H7 (cell line): Measurements from ENCODE around the gene CORO2B. TPM values are rescaled to one million over a fixed set of nuclear protein-coding genes. Genes with fewer than 3 reads are reported as not detected.

ENCODE experiments used
- DNase-seq: peaks from one replicate; pipeline ENCODE4 v3.0.0; 2012
- H3K27me3 ChIP-seq: 2 replicates; pipeline ENCODE4 v1.6.0; 2011; ENCODE audit warnings: mild to moderate bottlenecking, low read length; ENCODE audit not compliant: control insufficient read depth, insufficient read depth
- H3K36me3 ChIP-seq: replicated peaks from 2 replicates; pipeline ENCODE4 v1.5.1; 2011; ENCODE audit warnings: low read length; ENCODE audit not compliant: control insufficient read depth, insufficient read depth
- H3K4me3 ChIP-seq: 2 replicates; pipeline ENCODE4 v1.5.1; 2011; ENCODE audit warnings: low read depth, mild to moderate bottlenecking, control low read depth, low read length, moderate library complexity; ENCODE audit not compliant: insufficient read depth
- total RNA-seq: library from RNA; depleted of rRNA; stranded (reverse); fragments of >200 nt; shearing (Covaris generic); gene quantifications from 2 replicates; pipeline ENCODE4 v1.2.3, GENCODE V29; 2014

The CORO2B gene
- total RNA-seq, 1 experiment from 2014 or later, result 5.4 TPM

DNA sequence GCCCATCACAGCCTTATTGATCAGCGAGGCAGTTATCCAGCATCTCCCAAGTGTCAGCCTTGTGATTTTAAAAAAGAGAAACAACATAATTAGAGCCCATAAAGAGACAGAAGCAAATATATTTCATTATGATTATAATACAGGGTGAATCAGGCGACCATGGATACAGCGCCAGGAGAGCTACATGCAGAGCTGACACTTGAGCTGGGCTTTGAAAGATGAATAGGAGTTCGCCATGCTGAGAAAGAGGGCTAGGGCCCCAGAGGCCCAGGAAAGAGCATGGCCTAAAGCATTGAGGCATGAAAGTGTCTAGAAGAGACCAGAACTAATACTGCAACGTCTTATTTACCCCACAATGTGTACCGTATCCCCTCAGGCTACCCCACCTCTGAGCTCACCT lies 4.2 kb upstream of the CORO2B start:
- no peak for DNase-seq
- Histone ChIP-seq H3K4me3 (no peak overlapping the region), H3K36me3 (no peaks in the 10 kb centered on the region), H3K27me3 (peaks cover 16% of the 10 kb centered on the region)

DNA sequence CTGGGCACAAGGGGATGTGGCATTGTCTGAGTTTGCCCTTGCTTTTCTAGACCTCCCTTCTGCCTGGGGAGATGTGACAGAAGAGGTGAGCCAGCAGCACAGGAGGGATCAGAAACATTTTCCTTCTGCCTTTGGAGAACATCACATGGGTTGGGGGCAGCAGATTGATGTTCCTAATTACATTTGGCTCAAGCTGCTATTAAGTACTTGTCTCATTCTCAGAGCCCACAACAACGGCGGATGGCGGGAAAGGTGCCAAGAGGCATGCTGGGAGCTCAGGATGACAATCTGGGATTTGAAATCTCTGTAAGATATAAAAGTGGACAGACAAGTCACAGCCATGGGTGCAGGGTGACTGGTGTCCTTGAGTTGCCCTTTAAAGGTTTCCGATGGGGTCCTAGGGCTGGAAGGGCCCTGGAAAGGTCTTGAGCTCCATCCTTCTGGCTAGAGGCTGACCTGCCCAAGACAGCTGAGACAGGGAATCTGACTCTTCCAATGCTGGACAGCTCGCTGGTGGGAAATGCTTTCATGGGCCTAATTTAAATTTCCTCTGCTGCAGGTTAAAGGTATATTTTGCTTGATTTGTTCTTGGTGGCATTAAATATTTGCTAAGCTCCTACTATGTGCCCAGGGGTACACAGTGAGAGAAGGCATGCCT lies 2.4 kb upstream of the CORO2B start:
- no peak for DNase-seq
- H3K4me3 ChIP-seq, result no peak overlapping the region
- no peaks in the 10 kb centered on the region for H3K36me3 ChIP-seq
- H3K27me3 ChIP-seq, result peaks cover 26% of the 10 kb centered on the region

GRCh38 chr15:68578175-68578979 lies 416 bp upstream of the CORO2B start:
- H3K27me3 ChIP-seq, result peaks cover 26% of the 10 kb centered on the region
- no peaks in the 10 kb centered on the region for H3K36me3 ChIP-seq
- peak overlapping the region; percentile 59 for H3K4me3 ChIP-seq
- peak; percentile 90 for DNase-seq

DNA sequence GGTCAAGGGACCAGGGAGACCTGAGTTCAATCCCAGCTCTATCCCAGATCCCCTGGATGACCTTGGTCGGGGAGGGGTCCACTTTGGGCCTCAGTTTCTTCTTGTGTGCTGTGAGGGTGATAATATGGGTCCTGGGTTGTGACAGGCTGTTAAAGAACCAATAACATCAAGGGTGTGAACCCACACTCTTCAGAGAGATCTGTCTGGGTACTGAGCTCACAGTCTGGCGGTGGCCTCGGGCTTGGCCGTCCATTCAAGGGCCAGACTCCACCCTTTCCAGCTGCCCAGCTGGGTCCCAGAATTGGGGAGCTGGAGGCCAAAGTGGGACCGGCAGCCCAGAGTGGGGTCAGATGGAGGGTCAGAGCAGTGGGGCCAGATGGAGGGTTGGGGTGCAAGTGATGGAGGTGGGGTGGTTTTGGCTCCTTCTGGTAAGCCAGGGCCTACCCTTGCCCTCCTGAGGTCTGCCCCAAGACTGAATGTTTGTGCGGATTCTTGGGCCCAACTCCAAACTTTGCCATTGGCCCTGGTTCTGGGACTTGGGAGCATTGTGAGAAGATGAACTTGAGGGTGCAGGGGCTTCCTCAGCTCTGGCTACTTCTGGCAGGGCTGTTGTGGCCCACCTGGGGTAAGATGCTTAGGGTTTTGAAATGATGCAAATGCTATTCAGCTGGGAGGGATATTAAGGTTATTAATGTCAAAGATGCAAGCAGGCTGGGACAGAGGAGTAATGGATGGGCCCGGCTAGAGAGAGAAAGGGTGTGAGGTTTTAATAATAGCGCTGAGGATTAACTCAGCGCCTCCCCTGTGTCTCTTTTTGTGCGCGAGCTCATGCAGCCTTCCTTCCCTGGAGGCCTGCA lies 1.5 kb downstream of the CORO2B start:
- Histone ChIP-seq H3K27me3 (peaks cover 26% of the 10 kb centered on the region), H3K4me3 (no peak overlapping the region), H3K36me3 (no peaks in the 10 kb centered on the region)
- DNase-seq, result no peak

- no peak for DNase-seq
- no peak overlapping the region for H3K4me3 ChIP-seq
Observed at GRCh38 chr15:68580883-68581155, 2.0 kb downstream of the CORO2B start.

GRCh38 chr15:68581725-68582124 lies 2.9 kb downstream of the CORO2B start:
- Histone ChIP-seq H3K36me3 (no peaks in the 10 kb centered on the region), H3K27me3 (peaks cover 25% of the 10 kb centered on the region), H3K4me3 (no peak overlapping the region)
- no peak for DNase-seq

More at GRCh38 chr15:68580883-68581155, 2.0 kb downstream of the CORO2B start:
- H3K36me3 ChIP-seq, result no peaks in the 10 kb centered on the region
- peaks cover 26% of the 10 kb centered on the region for H3K27me3 ChIP-seq

- no peaks in the 10 kb centered on the region for H3K36me3 ChIP-seq
- no peak for DNase-seq
- H3K27me3 ChIP-seq, result peaks cover 20% of the 10 kb centered on the region
- no peak overlapping the region for H3K4me3 ChIP-seq
Observed at GRCh38 chr15:68582236-68582635, 3.4 kb downstream of the CORO2B start.

- Histone ChIP-seq H3K27me3 (peaks cover 17% of the 10 kb centered on the region), H3K36me3 (no peaks in the 10 kb centered on the region), H3K4me3 (no peak overlapping the region)
- DNase-seq, result no peak
Observed at GRCh38 chr15:68582864-68583263, 4.1 kb downstream of the CORO2B start.

GRCh38 chr15:68583321-68583720 lies 4.5 kb downstream of the CORO2B start:
- Histone ChIP-seq H3K36me3 (no peaks in the 10 kb centered on the region), H3K27me3 (peaks cover 12% of the 10 kb centered on the region), H3K4me3 (no peak overlapping the region)
- DNase-seq, result no peak

DNA sequence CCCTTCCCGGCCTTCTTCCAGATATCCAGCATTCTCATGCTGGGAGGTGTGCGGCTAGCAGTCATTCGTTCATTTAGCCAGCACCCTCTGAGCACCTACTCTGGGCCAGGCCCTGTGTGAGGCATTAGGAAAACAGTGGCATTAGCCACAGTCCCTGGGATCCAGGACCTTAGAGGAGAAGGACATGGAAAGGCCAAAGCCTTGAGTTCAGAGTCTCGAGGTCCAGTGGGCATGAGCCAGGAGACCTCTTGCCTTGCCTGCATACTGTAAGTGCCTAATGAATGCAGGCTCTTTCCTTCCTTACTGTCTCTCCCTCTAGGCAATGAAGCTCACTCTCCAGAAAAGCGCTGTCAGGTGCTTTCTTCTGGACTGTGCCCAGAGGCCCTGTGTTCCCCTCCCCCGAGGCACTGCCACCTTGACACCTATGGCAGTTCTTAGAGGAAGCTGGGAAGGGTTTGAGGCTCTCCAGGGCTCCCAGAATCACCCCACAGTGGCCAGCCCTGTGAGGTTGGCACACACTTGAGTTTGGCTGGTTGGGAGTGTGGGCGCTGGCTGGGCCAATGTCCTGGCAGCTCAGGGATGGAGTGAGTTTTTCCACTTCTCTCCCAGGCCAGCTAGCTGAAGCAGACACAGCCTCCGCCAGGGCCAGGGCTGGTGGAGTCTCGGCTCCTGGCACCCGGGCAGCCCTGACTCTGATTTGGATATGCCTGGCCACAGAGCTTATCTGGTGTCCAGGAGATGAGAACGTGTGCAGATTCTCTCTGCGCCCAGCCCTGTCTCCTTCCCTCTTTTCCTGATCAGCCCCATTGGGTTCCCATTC lies 5.4 kb downstream of the CORO2B start:
- H3K4me3 ChIP-seq, result no peak overlapping the region

GRCh38 chr15:68584756-68585573 lies 6.2 kb downstream of the CORO2B start:
- Histone ChIP-seq H3K27me3 (peaks cover 8% of the 10 kb centered on the region), H3K4me3 (no peak overlapping the region), H3K36me3 (no peaks in the 10 kb centered on the region)
- no peak for DNase-seq

More for the DNA sequence above, 5.4 kb downstream of the CORO2B start:
- no peaks in the 10 kb centered on the region for H3K36me3 ChIP-seq
- no peak for DNase-seq
- H3K27me3 ChIP-seq, result peaks cover 12% of the 10 kb centered on the region

DNA sequence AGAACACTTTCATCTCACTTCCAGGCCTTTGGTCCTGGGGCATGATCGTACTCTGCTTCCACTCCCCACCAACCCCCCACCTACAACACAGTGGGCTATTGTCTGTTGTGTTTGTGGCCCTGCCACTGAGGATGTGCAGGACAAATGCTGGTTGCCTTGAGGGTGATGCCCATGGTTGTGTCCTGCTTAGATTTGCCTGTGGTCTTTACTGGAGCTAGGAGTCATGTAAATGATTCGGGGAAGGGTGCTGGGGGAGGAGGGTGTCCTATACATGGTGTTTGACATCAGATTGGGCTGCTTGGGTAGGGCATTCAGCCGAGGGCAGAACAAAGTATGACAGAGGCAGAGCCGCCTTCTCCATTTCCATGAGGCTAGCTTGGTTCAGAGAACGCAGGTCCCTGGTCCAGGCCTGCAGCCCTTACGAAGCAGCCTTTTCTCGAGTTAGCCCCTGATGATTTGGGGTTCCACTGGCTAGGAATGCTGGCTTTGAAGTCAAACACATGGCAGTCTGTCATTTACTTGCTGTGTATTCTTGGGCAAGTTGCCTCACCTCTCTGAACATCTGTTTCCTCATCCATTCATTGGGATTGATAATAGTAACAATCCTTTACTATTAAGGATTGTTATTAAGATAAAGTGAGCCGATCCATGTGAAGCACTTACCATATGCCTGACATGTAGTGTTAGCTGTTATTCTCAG lies 6.9 kb downstream of the CORO2B start:
- no peaks in the 10 kb centered on the region for H3K36me3 ChIP-seq
- peaks cover 3% of the 10 kb centered on the region for H3K27me3 ChIP-seq
- no peak for DNase-seq
- no peak overlapping the region for H3K4me3 ChIP-seq

DNA sequence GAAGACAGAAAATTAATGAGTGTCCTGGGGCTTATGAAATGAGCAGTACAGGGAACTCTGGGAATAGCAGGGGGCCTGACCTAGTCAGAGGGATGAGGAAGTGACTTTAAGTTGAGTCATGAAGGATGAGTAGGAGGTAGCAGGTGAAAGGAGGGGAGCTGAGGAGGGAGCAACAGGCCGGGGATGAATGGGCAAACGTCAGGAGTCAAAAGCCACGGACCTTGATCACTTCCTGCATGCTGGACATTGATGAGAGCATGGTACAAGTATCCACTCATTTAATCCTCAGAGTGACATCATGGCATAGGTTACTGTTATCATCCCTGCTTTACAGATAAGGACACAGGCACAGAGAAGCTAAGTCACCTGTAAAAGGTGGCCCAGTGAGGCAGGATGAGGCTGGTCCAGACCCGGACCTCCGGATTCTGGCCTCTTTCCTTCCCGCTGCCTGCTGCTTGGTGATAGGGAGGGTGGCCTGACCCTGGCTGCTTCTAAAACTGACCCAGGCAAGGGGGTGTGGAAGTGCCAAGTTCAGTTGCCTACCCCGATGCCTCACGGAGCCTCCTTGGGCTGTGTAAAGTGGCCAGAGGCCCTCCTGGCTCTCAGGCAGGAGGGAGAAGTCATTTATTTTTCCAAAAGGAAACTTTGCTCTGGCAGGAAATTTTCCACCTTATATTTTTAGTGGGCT lies 7.6 kb downstream of the CORO2B start:
- no peak for DNase-seq
- no peak overlapping the region for H3K4me3 ChIP-seq
- H3K36me3 ChIP-seq, result no peaks in the 10 kb centered on the region
- no peaks in the 10 kb centered on the region for H3K27me3 ChIP-seq
